CD4-positive, alpha-beta T cell treated with Interferon alpha-2 for 1 hour (primary cell): ENCODE data around the gene TCF4.

Experiments
- DNase-seq, 2 donors: peaks; one replicate each; pipeline ENCODE4 v3.0.0-alpha.2; 2020 to 2022

The TCF4 gene

DNA sequence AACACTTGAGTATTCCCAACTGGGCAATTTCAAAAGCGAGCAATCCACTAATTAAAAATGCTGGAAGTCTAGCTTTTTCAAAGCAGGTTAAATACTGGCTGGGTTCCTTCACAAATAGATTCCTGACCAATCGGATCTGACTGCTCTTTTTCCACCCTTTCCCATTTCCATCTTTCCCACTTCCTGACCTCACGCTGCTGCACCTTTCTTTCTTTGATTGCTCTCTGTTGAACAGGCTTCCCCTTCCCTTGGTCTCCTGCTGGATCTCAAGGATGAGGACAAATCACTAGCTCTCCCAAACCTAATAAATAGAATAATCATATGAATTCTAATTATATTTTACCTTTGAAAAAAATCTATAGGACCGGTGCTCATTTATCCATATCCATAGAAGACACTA is 121.2 kb downstream of the TCF4 start:
- DNase-seq, result no peak

GRCh38 chr18:55465313-55465712 is 122.7 kb downstream of the TCF4 start:
- peak in 1 of 2 donors; percentile 12 for DNase-seq

DNA sequence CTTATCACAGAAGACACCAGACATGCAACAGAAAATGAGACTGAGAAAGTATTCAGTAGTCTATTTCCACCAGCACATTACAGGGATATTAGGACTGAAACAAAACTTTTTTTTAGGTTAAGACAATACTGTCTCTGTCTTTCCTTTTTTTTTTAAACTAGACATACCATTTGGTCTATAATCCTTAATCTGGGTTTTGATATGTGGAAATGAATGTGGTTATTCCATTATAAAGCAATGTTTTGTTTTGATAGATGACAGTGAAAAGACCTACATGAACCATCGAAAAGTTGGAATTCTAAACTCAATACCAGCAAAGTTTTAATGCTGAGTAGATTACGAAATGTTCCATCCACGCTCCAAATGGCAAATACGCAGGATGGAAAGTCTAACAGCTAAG is 123.4 kb downstream of the TCF4 start:
- DNase-seq, result no peak

DNA sequence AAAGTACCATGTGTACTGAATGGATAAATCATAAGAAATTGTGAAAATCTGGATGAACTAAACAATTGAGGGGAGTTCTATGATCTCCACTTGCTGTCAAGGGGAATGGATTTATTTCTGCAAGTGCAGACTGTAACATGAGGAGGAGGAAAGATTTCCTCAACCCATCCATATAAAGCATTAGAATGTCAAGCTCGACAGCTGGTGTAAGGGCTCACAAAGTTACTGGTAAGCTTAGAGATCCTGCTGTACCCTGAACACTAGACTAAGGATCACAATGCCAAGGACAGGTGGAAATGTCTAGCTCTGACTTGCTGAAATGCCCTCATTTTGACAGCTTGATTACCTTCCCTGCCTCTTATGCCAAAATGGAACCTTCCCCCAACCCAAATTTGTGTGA is 125.3 kb downstream of the TCF4 start:
- DNase-seq, result no peak

GRCh38 chr18:55461848-55462247 is 126.1 kb downstream of the TCF4 start:
- DNase-seq, result no peak

DNA sequence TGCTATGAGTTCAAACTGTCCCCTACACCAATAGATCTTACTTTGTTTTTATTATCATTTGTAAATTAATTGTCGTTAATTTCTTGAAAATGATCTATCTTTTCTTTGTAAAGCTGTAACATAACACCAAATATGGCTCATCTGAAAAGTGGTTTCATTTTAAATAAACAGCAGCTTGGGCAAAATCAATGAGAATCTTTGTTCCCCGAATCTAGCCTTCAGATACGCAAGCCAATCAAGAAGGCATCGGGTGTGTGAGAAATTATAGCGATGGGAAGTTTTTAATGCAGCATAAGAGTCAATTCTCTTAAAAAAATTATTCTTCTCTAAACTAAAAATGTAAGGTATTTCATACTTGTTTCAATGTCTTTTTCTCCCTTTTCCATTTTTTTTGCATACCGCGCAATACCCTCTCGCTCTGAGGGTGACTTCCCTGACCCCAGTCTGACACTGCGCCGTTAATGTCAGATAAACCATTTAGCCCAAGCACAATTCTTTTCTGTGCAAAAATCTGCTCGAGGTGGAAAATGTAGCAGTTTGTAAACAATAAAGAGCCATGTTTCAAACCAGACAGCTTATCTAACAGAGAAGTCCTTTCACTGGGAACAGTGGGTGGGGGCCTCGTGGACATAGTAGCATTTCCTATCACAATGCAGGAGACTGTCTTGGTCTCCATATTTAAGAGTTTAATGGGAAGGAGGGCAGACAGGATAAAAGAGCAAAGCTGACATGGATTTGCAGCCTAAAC is 129.4 kb downstream of the TCF4 start:
- DNase-seq, result no peak

DNA sequence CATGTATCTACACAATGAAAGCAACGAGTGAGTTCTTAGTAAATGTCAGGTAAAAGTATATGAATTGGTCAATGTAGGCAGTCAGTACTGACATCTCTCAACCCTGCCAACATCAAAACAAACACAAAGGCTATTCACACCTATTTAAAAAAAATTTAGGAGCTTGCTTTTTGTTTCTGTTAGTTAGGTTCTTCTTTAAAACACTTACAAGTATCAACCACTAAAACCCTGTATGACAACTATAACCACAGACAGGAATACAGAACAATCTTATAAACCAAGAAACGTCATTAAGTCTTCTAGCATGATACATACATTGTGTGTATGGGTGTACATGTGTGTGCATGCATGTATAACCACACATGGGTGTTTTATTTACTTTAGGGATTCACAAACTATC is 131.0 kb downstream of the TCF4 start:
- no peak for DNase-seq

- no peak for DNase-seq
Measured at GRCh38 chr18:55455938-55456337, 132.1 kb downstream of the TCF4 start.

GRCh38 chr18:55453186-55453585 is 134.8 kb downstream of the TCF4 start:
- DNase-seq, result no peak

DNA sequence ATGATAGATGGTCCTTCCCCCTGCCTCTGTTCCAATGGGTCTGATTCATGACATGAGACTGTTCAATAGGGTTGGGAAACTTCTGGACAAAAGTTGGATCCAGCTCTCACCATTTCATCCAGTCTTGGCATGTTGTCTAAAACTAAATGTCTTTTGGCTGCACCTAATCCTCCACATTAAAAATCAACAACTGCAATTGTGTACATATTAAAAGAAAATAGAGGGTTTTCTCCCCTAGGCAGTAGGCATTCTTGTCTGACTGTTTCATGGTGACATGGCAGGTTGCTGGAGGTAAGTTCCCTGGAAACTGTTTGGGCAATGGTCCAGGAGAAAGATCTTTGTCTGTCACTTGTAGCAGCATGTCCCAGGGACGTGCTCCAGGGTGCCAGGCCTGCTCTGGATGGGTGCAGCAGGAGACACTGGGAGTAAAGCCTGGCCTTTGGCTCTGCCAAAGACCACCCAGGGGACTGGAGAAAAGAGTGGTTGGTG is 135.8 kb downstream of the TCF4 start:
- no peak for DNase-seq

DNA sequence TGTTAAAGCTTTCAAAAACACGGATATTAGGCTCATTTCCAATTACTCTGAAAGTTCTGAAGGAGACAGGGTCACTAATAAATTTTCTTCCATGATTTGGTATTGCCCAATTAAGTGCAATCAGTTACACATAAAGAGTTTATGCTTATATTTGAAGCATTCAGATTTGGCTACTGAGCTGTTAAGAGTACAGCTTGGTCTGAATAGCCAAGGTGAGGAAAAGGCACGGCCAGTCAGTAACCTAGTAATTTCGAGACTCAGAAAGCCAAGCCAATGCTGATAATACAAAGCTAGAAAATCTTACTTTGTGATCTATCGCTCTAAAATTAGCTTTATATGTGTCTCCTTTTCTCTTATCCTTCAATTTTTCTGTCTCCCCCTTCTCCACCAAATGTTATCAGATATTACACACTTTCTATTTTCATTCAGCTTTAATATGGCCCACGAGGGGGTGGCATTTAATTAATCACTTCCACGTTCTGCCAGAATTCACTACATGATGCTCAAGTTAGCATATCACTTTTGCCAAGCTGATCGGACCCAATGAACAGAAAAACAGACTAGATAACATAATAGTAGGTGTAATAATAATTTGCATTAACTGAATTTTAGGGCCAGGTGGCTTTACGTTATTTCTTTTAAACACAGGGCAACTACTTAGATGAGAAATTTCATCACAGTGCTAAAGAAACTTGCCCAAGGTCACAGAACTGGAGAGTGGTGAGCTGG is 138.4 kb downstream of the TCF4 start:
- DNase-seq, result no peak

GRCh38 chr18:55448420-55448819 is 139.6 kb downstream of the TCF4 start:
- DNase-seq, result no peak

DNA sequence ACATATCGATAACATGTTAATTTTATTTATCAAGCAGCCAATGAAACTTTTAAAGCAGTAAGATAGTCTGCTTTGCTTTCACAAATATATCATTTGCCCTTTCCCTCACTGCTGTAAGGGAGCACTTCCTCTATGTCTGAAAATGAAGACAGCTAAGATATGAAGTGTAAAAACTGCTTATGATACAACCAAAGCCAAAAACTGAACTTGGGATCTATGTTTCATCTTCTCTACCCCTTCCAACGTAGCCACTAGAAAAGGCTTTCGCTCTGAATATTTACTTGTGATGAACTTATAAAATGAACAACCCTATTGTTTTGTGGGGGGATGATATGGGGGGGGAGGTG is 140.3 kb downstream of the TCF4 start:
- no peak for DNase-seq

GRCh38 chr18:55446996-55447671 is 140.9 kb downstream of the TCF4 start:
- DNase-seq, result no peak

GRCh38 chr18:55444536-55444935 is 143.5 kb downstream of the TCF4 start:
- DNase-seq, result no peak

DNA sequence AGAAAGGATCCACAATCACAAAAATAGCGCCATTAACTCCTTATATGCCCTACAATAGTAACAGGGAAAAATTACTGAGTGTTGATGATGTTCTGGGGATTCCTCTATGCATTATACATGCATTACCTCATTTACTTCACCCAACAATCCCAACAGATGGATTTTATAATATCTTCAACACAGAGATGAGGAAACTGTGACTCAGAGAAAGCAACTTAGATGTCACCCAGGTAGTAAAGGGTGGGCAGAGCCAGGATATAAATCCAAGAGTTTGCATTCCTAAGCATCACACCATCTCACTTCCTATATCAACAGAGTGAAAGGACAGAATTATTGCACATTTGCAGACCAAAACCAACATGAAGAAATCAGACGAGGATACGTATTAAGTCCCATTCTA is 144.2 kb downstream of the TCF4 start:
- no peak for DNase-seq

DNA sequence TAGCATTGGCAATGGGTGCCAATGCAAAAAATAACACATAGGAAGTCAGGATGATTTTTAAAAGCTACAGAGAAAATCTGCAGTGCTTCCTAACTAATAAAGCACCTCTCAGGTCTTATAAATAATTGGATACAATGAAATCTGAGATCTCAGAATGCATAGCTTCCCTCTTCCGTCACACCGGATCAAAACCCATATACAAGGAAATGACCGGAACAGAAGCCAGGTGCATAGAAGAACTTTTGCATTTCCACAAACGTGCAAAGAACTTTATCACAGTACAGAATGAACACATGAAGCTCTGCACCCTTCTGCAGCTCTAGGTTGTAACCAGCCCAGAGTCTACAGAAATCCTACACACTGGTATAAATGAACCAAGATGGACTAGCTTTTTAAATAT is 145.4 kb downstream of the TCF4 start:
- no peak for DNase-seq

GRCh38 chr18:55440988-55441387 is 147.0 kb downstream of the TCF4 start:
- no peak for DNase-seq

GRCh38 chr18:55439056-55439455 is 148.9 kb downstream of the TCF4 start:
- DNase-seq, result no peak

DNA sequence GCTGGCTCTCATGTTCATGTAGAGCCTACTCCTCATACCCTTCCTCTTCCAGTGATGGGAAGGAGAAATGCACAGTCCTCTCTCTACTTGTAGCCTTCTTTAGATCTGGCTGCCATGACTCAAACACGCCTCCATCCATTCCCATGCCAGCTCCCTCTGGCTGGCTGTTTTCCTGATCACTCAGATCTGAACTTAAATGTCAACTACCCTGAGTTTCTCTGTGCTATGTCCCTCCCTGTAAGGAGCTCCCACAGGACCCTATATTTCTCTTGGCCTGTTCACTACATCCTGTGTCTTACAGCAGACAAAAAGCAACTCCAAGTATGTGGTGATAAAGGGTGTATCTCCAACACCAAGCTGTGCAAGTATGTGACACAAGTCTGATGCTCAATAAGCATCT is 152.4 kb downstream of the TCF4 start:
- no peak for DNase-seq

GRCh38 chr18:55433648-55434047 is 154.3 kb downstream of the TCF4 start:
- DNase-seq, result no peak

- no peak for DNase-seq
Measured at GRCh38 chr18:55433140-55433539, 154.9 kb downstream of the TCF4 start.

DNA sequence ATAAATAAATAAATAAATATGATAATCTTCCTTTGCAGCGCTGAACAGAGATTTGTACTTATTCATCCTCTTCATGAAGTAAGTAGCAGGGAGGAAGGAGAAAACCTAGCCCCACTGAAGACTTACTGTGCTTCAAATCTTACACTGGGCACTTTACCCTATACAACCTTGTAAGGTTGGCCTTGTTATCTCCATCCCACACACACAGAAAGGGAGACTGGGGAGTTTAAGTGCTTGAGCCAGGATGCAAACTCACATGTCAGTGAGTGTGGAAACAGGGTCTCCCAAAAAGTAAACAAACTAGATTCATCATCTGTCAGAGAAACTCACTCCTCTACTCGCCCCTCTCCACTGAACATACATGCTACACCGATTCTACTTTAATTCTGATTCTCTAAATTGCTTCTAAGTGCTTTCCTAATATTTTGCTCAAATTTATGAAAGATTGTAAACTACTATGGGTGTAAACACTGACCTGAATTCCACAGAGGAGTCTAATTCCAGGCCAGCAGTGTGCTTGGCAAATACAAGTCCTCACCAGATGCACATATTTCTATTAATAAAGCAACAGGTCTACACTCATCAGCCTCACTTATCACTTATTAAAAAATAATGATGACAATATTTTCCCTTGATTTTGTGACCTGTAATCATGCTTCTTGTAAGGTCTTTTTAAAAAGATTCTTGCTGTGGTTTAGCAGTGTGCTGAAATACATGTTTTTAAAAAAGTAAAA is 155.5 kb downstream of the TCF4 start:
- DNase-seq, result no peak
